Tibial artery (tissue), 4 donors: Measurements from ENCODE around the gene PLA2R1.

Experiments used
- DNase-seq, 2 donors: peaks; one replicate each; pipeline ENCODE4 v3.0.0-alpha.2; 2019
- H3K27ac ChIP-seq, 2 donors: fragments of 200-600 bp; sonication (generic) in 1 of 2; 1 replicate in 1 of 2; 2 replicates in 1 of 2; pipeline ENCODE4 v1.5.1; 2018 to 2019; ENCODE audit warnings: mild to moderate bottlenecking in 1 of 2
- H3K27me3 ChIP-seq, 2 donors: fragments of 200-600 bp; sonication (generic) in 1 of 2; one replicate each; pipeline versions ENCODE4 v1.5.1 to v1.6.0; 2016 to 2019
- H3K36me3 ChIP-seq, 3 donors: fragments of 200-600 bp; sonication (generic) in 2 of 3; one replicate each; pipeline ENCODE4 v1.5.1; 2016 to 2019; ENCODE audit warnings: mild to moderate bottlenecking in 2 of 3
- H3K4me1 ChIP-seq, 4 donors: fragments of 200-600 bp; sonication (generic) in 2 of 4; 1 replicate in 3 of 4; 2 replicates in 1 of 4; pipeline ENCODE4 v1.5.1; 2016 to 2019
- H3K4me3 ChIP-seq, 2 donors: fragments of 200-600 bp; sonication (generic) in 1 of 2; 1 replicate in 1 of 2; 2 replicates in 1 of 2; pipeline ENCODE4 v1.5.1; 2018 to 2019; ENCODE audit warnings: mild to moderate bottlenecking in 2 of 2
- H3K9me3 ChIP-seq, 3 donors: fragments of 200-600 bp; sonication (generic) in 1 of 3; one replicate each; pipeline ENCODE4 v1.5.1; 2016 to 2019
- intact Hi-C: fragments of 100-400 bp; cut with DNase I; formaldehyde crosslinking; loops from one replicate; pipeline ENCODE4 v1.15.0; 2023; ENCODE audit warnings: low total_unique reads
- TF ChIP-seq, protein P1 (sequence below), 2 experiments: fragments of 200-600 bp in 1 of 2; fragments of 450-650 bp in 1 of 2; IDR thresholded peaks; one replicate each; pipeline ENCODE4 v1.5.1; 2017 to 2019; ENCODE audit warnings: antibody characterized with exemption in 2 of 2, mild to moderate bottlenecking in 1 of 2, moderate library complexity in 1 of 2

Gene PLA2R1

DNA sequence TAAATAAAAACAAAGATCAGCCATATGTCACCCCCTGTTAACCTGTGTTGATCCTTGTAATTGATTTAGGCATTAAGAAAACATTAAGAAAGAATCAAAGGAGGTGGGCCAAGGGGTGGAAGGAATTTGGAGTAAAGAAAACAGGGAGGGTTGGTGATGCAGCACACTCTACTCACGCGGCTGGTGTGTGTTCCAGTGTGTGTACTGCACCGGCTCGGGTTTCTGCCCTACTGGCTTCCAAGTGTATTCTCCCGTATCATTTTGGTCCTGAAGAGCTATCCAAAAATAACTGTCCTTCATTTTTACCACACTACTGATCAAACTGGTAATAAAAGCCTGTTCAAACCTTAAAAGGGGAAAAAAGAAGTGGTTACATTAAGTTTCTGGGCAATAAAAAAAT lies 56.9 kb downstream of the PLA2R1 start:
- no peak overlapping the region for H3K4me3 ChIP-seq
- H3K9me3 ChIP-seq = no peaks in the 10 kb centered on the region
- H3K27ac ChIP-seq = no peak overlapping the region
- TF ChIP-seq, protein P1, sequence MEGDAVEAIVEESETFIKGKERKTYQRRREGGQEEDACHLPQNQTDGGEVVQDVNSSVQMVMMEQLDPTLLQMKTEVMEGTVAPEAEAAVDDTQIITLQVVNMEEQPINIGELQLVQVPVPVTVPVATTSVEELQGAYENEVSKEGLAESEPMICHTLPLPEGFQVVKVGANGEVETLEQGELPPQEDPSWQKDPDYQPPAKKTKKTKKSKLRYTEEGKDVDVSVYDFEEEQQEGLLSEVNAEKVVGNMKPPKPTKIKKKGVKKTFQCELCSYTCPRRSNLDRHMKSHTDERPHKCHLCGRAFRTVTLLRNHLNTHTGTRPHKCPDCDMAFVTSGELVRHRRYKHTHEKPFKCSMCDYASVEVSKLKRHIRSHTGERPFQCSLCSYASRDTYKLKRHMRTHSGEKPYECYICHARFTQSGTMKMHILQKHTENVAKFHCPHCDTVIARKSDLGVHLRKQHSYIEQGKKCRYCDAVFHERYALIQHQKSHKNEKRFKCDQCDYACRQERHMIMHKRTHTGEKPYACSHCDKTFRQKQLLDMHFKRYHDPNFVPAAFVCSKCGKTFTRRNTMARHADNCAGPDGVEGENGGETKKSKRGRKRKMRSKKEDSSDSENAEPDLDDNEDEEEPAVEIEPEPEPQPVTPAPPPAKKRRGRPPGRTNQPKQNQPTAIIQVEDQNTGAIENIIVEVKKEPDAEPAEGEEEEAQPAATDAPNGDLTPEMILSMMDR (IDR thresholded peaks at IDR 0.05) = no peak
- H3K4me1 ChIP-seq = peaks cover 0 to 17% (median 4%) of the 10 kb centered on the region in 4 donors
- H3K36me3 ChIP-seq = peaks cover 25 to 43% (median 41%) of the 10 kb centered on the region in 3 donors
- no peak for DNase-seq
- no peaks in the 10 kb centered on the region for H3K27me3 ChIP-seq
- intact Hi-C loops = no loop called here

DNA sequence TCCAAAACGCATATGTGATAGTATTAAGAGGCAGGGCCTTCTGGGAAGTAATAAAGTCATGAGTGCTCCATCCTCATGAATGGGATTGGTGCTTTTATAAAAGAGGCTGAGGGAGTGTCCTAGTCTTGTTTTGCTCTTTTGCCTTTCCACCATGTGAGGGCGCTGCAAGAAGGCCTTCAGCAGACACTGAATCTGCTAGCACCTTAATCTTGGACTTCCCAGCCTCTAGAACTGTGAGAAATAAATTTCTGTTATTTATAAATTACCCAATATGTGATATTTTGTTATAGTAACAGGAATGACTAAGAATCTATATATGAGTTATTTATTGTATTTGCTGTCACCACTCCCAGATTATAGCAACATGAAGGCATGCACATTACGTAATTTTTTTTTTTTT lies 63.5 kb downstream of the PLA2R1 start:
- DNase-seq = no peak
- Histone ChIP-seq H3K36me3 (peaks cover 3 to 10% (median 6%) of the 10 kb centered on the region in 3 donors), H3K9me3 (no peaks in the 10 kb centered on the region), H3K27me3 (no peaks in the 10 kb centered on the region), H3K4me3 (no peak overlapping the region), H3K27ac (no peak overlapping the region), H3K4me1 (peaks cover 0 to 12% (median 0%) of the 10 kb centered on the region in 4 donors)
- intact Hi-C loops = no loop called here
- TF ChIP-seq, protein P1 (IDR thresholded peaks at IDR 0.05) = no peak

DNA sequence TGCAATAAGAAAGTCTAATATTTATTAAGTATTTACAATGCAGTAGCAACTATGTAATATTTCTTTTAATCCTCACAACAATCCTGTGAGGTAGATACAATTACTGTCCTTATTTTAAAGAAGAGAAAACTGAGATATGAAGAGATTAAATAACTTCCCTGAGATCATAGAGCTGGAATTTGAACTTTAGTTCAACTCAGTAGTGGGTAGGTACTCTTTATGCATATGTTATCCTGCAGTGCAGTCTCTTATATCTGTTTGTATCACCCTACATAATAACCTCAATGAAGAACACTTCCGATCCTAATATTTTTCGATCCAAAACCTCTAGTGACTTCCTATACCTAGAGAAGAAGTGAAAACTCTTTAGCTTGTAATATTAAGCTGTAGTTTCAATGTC lies 64.2 kb downstream of the PLA2R1 start:
- H3K27me3 ChIP-seq = no peaks in the 10 kb centered on the region
- TF ChIP-seq, protein P1 (IDR thresholded peaks at IDR 0.05) = no peak
- H3K4me1 ChIP-seq = peaks cover 0 to 12% (median 0%) of the 10 kb centered on the region in 4 donors
- no peak overlapping the region for H3K4me3 ChIP-seq
- H3K27ac ChIP-seq = peak overlapping the region; percentile 31 to 41
- no peak for DNase-seq
- peaks cover 0 to 8% (median 3%) of the 10 kb centered on the region in 3 donors for H3K36me3 ChIP-seq
- intact Hi-C loops = no loop called here
- no peaks in the 10 kb centered on the region for H3K9me3 ChIP-seq

DNA sequence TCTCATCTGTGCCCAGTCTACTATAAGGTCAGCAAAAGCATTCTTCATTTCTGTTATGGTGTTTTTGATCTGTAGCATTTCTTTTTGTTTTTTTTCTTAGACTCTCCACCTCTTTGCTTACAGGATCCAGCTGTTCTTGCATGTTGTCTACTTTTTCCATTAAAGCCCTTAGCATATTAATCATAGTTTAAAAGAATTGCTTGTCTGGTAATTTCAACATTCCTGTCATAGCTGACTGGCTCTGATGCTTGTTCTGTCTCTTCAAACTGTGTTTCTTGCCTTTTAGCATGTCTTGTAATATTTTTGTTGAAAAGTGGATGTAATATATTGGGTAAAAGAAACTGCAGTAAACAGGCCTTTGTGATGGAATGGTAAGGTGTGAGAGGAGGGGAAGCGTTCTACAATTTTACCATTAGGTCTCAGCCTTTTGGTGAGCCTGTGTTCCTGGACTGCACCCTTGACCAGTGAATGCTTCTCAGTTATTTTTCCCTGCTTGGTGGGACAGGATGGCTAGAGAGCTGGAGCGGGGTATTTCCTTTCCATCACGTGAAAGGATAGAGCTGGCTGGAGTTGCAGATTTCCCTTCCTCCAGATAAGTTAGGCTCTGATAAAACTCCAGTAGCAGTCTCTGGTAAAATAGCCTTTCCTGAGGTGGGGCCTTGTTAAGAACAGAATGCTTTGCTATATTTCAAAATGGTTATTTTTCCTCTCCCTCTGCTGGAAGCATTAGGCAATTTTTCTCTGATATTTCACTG lies 65.4 kb downstream of the PLA2R1 start:
- intact Hi-C loops = no loop called here
- Histone ChIP-seq H3K27ac (peak overlapping the region; percentile 31 to 41), H3K36me3 (peaks cover 0 to 8% (median 3%) of the 10 kb centered on the region in 3 donors), H3K4me1 (peaks cover 0 to 12% (median 0%) of the 10 kb centered on the region in 4 donors), H3K27me3 (no peaks in the 10 kb centered on the region), H3K9me3 (no peaks in the 10 kb centered on the region), H3K4me3 (no peak overlapping the region)
- TF ChIP-seq, protein P1 (IDR thresholded peaks at IDR 0.05) = peak in 1 of 2 experiments; percentile 7
- no peak for DNase-seq

DNA sequence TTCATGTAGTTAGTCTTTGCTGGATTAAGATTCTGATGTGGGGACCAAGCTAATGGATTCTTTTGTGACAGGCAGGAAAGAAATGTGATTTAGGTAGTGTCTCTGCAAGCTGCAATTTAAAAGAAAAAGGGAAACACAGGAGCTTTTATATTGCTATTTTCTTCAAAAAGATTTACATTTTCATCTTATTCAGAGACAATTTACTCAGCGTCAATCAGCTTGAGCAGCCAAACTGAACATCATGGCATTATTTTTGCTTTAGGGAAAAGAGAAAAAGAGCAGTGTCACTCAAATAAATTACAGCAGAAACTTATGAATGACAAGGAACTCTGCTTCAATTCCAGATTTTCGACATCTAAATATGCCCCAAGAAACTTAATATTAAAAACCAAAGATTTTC lies 67.4 kb downstream of the PLA2R1 start:
- H3K9me3 ChIP-seq = no peaks in the 10 kb centered on the region
- H3K27me3 ChIP-seq = no peaks in the 10 kb centered on the region
- no peak overlapping the region for H3K27ac ChIP-seq
- DNase-seq = no peak
- no peak overlapping the region for H3K4me3 ChIP-seq
- peaks cover 0 to 3% (median 0%) of the 10 kb centered on the region in 3 donors for H3K36me3 ChIP-seq
- TF ChIP-seq, protein P1 (IDR thresholded peaks at IDR 0.05) = no peak
- intact Hi-C loops = no loop called here
- H3K4me1 ChIP-seq = peaks cover 0 to 12% (median 0%) of the 10 kb centered on the region in 4 donors
